ENCODE data around the gene ITGAL.
"Not testable (repeated sequence)": the region's sequence is repeated elsewhere in the genome, so short reads cannot be mapped to it uniquely, and the experiment has no call there.

Gene ITGAL

GRCh38 chr16:30472328-30472942, at the start of gene ITGAL:
Gene ITGAL (plus strand): TSS chr16:30472742. CDS start chr16:30472838, 96 bp downstream.
- DNase-seq (ENCODE audit: low read depth in 2 of 2): peak; percentile 82

GRCh38 chr16:30428055-30428454, 44.5 kb upstream of the ITGAL start:
- DNase-seq (ENCODE audit: low read depth in 2 of 2): no peak

GRCh38 chr16:30429418-30429677, 43.2 kb upstream of the ITGAL start:
- no peak for DNase-seq (ENCODE audit: low read depth in 2 of 2)

- peak; percentile 95 to 97 for DNase-seq (ENCODE audit: low read depth in 2 of 2)
Measured at GRCh38 chr16:30429678-30430427, 42.7 kb upstream of the ITGAL start, which contains the start of gene DCTPP1. Gene DCTPP1 (minus strand): TSS chr16:30430030. CDS start chr16:30429980, 50 bp downstream.

- DNase-seq (ENCODE audit: low read depth in 2 of 2): no peak
Measured at GRCh38 chr16:30430428-30430970, 42.0 kb upstream of the ITGAL start.

- no peak for DNase-seq (ENCODE audit: low read depth in 2 of 2)
Measured at GRCh38 chr16:30434852-30435251, 37.7 kb upstream of the ITGAL start.

- DNase-seq (ENCODE audit: low read depth in 2 of 2): no peak
Measured at GRCh38 chr16:30437511-30438046, 35.0 kb upstream of the ITGAL start.

- no peak for DNase-seq (ENCODE audit: low read depth in 2 of 2)
Measured at GRCh38 chr16:30438835-30439234, 33.7 kb upstream of the ITGAL start.

GRCh38 chr16:30439720-30440348, 32.7 kb upstream of the ITGAL start:
- no peak for DNase-seq (ENCODE audit: low read depth in 2 of 2)

GRCh38 chr16:30443631-30444030, 28.9 kb upstream of the ITGAL start:
- DNase-seq (ENCODE audit: low read depth in 2 of 2): no peak

GRCh38 chr16:30444231-30445148, 28.1 kb upstream of the ITGAL start:
- no peak for DNase-seq (ENCODE audit: low read depth in 2 of 2)

- no peak for DNase-seq (ENCODE audit: low read depth in 2 of 2)
Measured at GRCh38 chr16:30445149-30445407, 27.5 kb upstream of the ITGAL start.

GRCh38 chr16:30445408-30446202, 26.9 kb upstream of the ITGAL start, which contains the start of gene SEPHS2:
Gene SEPHS2 (minus strand): TSS chr16:30445874. CDS start chr16:30445727, 147 bp downstream.
- peak; percentile 89 to 95 for DNase-seq (ENCODE audit: low read depth in 2 of 2)

GRCh38 chr16:30446203-30446595, 26.3 kb upstream of the ITGAL start:
- no peak for DNase-seq (ENCODE audit: low read depth in 2 of 2)

GRCh38 chr16:30447512-30448226, 24.9 kb upstream of the ITGAL start:
- no peak for DNase-seq (ENCODE audit: low read depth in 2 of 2)

- DNase-seq (ENCODE audit: low read depth in 2 of 2): no peak
Measured at GRCh38 chr16:30449116-30449435, 23.5 kb upstream of the ITGAL start.

- DNase-seq (ENCODE audit: low read depth in 2 of 2): not testable (repeated sequence)
Measured at GRCh38 chr16:30452709-30453580, 19.6 kb upstream of the ITGAL start.

- DNase-seq (ENCODE audit: low read depth in 2 of 2): no peak
Measured at GRCh38 chr16:30456302-30456701, 16.2 kb upstream of the ITGAL start.

- DNase-seq (ENCODE audit: low read depth in 2 of 2): no peak
Measured at GRCh38 chr16:30457256-30457655, 15.3 kb upstream of the ITGAL start.
